SH-SY5Y (cell line): Measurements from ENCODE around the gene SREK1.

ENCODE experiments used
- GATA2 ChIP-seq: IDR thresholded peaks from 2 replicates; pipeline ENCODE4 v1.6.1; 2011; ENCODE audit warnings: mild to moderate bottlenecking, low read depth, low read length
- GATA3 ChIP-seq: IDR thresholded peaks from 2 replicates; pipeline ENCODE4 v1.6.1; 2011; ENCODE audit warnings: low read depth, mild to moderate bottlenecking, low read length, moderate library complexity

- TF ChIP-seq GATA2, result no peak
- no peak for TF ChIP-seq GATA3
Observed at GRCh38 chr5:66157046-66157445, 12.9 kb downstream of the SREK1 start.
